Astrocyte of the spinal cord (primary cell): ENCODE results near the gene AHSG.
"Not testable (repeated sequence)": the region's sequence is repeated elsewhere in the genome, so short reads cannot be mapped to it uniquely, and the experiment has no call there.

Experiments used
- DNase-seq: peaks from one replicate; pipeline ENCODE4 v3.0.0; 2011; ENCODE audit warnings: low read depth, low spot score
- H3K4me3 ChIP-seq: 2 replicates; pipeline ENCODE4 v1.5.1; 2011; ENCODE audit warnings: low read depth, mild to moderate bottlenecking, low read length, moderate library complexity
- CTCF ChIP-seq: IDR thresholded peaks from 2 replicates; pipeline ENCODE4 v1.5.1; 2012; ENCODE audit warnings: low read depth, mild to moderate bottlenecking, low read length, inconsistent platforms
- in situ Hi-C: cut with HindIII; loops from 2 replicates; pipeline ENCODE4 v1.10.0; 2017; ENCODE audit warnings: low sequenced_read_pairs

AHSG gene

GRCh38 chr3:186630950-186631641, 18.2 kb downstream of the AHSG start:
- no peak for TF ChIP-seq CTCF
- in situ Hi-C loops = no loop called here

GRCh38 chr3:186633481-186633880, 20.6 kb downstream of the AHSG start:
- DNase-seq = no peak
- H3K4me3 ChIP-seq = no peak overlapping the region
- in situ Hi-C loops = no loop called here
- TF ChIP-seq CTCF = no peak

More at GRCh38 chr3:186630950-186631641, 18.2 kb downstream of the AHSG start:
- DNase-seq = no peak
- no peak overlapping the region for H3K4me3 ChIP-seq

GRCh38 chr3:186634207-186634606, 21.3 kb downstream of the AHSG start:
- DNase-seq, H3K4me3 ChIP-seq, in situ Hi-C loops: not testable (repeated sequence)

- in situ Hi-C loops = no loop called here
Measured at GRCh38 chr3:186635532-186635931, 22.7 kb downstream of the AHSG start.

GRCh38 chr3:186636536-186636935, 23.7 kb downstream of the AHSG start:
- no peak for DNase-seq
- no peak overlapping the region for H3K4me3 ChIP-seq
- TF ChIP-seq CTCF = no peak
- in situ Hi-C loops = no loop called here

More at GRCh38 chr3:186635532-186635931, 22.7 kb downstream of the AHSG start:
- no peak overlapping the region for H3K4me3 ChIP-seq
- no peak for DNase-seq
- TF ChIP-seq CTCF = no peak

GRCh38 chr3:186637686-186638085, 24.8 kb downstream of the AHSG start:
- no peak for DNase-seq
- in situ Hi-C loops = no loop called here
- no peak for TF ChIP-seq CTCF
- H3K4me3 ChIP-seq = no peak overlapping the region

GRCh38 chr3:186638259-186638658, 25.4 kb downstream of the AHSG start:
- TF ChIP-seq CTCF = no peak
- DNase-seq = no peak
- in situ Hi-C loops = no loop called here
- H3K4me3 ChIP-seq = no peak overlapping the region
